Glutamatergic neuron (in vitro differentiated cells): ENCODE data around the gene FLT4. TPM values are rescaled to one million over a fixed set of nuclear protein-coding genes. Genes with fewer than 3 reads are reported as not detected.

Source experiments
- DNase-seq: peaks from one replicate; pipeline ENCODE4 v3.0.0; 2022
- H3K27ac Mint-ChIP-seq: one replicate; pipeline ENCODE4 v1.8.0; 2020; ENCODE audit warnings: mild to moderate bottlenecking, mixed read lengths, inconsistent platforms; ENCODE audit not compliant: unreplicated experiment
- H3K27me3 Mint-ChIP-seq: one replicate; pipeline ENCODE4 v1.8.0; 2020; ENCODE audit warnings: mild to moderate bottlenecking, moderate library complexity, mixed read lengths, inconsistent platforms; ENCODE audit not compliant: unreplicated experiment
- H3K36me3 Mint-ChIP-seq: one replicate; pipeline ENCODE4 v1.8.0; 2020; ENCODE audit warnings: mild to moderate bottlenecking, mixed read lengths, inconsistent platforms; ENCODE audit not compliant: unreplicated experiment
- H3K4me1 Mint-ChIP-seq: one replicate; pipeline ENCODE4 v1.8.0; 2020; ENCODE audit warnings: mild to moderate bottlenecking, low read depth, mixed read lengths, inconsistent platforms; ENCODE audit not compliant: unreplicated experiment
- H3K4me3 Mint-ChIP-seq: one replicate; pipeline ENCODE4 v1.8.0; 2020; ENCODE audit warnings: mild to moderate bottlenecking, mixed read lengths, inconsistent platforms; ENCODE audit not compliant: unreplicated experiment
- H3K9me3 Mint-ChIP-seq: one replicate; pipeline ENCODE4 v1.8.0; 2020; ENCODE audit warnings: mild to moderate bottlenecking, moderate library complexity, mixed read lengths, inconsistent platforms; ENCODE audit not compliant: unreplicated experiment
- total RNA-seq: library from RNA; stranded (reverse); fragmentation: NEBNext Ultra II Directional; extraction: Animal tissue kit (Norgen Biotek cat#: 25700); gene quantifications from one replicate; pipeline ENCODE4 v1.2.1, GENCODE V29; 2021; ENCODE audit not compliant: unreplicated experiment
- TF ChIP-seq, protein P1 (sequence below): fragments of 200-600 bp; sonication (generic); IDR thresholded peaks from one replicate; pipeline ENCODE4 v1.5.0; 2021; ENCODE audit not compliant: partially characterized antibody, unreplicated experiment

Gene FLT4
- total RNA-seq, 1 donor from 2014 or later = 0.17 TPM

- DNase-seq = peak; percentile 10
- Mint-ChIP-seq H3K4me1 (no peaks in the 10 kb centered on the region), H3K9me3 (peaks cover 4% of the 10 kb centered on the region), H3K4me3 (no peak overlapping the region), H3K36me3 (peaks cover 5% of the 10 kb centered on the region), H3K27ac (no peak overlapping the region), H3K27me3 (peaks cover 6% of the 10 kb centered on the region)
- TF ChIP-seq, protein P1, sequence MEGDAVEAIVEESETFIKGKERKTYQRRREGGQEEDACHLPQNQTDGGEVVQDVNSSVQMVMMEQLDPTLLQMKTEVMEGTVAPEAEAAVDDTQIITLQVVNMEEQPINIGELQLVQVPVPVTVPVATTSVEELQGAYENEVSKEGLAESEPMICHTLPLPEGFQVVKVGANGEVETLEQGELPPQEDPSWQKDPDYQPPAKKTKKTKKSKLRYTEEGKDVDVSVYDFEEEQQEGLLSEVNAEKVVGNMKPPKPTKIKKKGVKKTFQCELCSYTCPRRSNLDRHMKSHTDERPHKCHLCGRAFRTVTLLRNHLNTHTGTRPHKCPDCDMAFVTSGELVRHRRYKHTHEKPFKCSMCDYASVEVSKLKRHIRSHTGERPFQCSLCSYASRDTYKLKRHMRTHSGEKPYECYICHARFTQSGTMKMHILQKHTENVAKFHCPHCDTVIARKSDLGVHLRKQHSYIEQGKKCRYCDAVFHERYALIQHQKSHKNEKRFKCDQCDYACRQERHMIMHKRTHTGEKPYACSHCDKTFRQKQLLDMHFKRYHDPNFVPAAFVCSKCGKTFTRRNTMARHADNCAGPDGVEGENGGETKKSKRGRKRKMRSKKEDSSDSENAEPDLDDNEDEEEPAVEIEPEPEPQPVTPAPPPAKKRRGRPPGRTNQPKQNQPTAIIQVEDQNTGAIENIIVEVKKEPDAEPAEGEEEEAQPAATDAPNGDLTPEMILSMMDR = no peak
Observed at GRCh38 chr5:180603076-180603594, 46.3 kb downstream of the FLT4 start.

- Mint-ChIP-seq H3K27ac (no peak overlapping the region), H3K4me1 (no peaks in the 10 kb centered on the region), H3K27me3 (peaks cover 6% of the 10 kb centered on the region), H3K9me3 (peaks cover 4% of the 10 kb centered on the region), H3K36me3 (peaks cover 5% of the 10 kb centered on the region), H3K4me3 (no peak overlapping the region)
- TF ChIP-seq, protein P1 = no peak
- DNase-seq = peak; percentile 13
Observed at GRCh38 chr5:180602481-180603075, 46.8 kb downstream of the FLT4 start.

- peak; percentile 12 for DNase-seq
- Mint-ChIP-seq H3K4me3 (no peak overlapping the region), H3K27me3 (peaks cover 6% of the 10 kb centered on the region), H3K36me3 (peaks cover 5% of the 10 kb centered on the region), H3K27ac (peak overlapping the region; percentile 38), H3K4me1 (no peaks in the 10 kb centered on the region), H3K9me3 (peaks cover 4% of the 10 kb centered on the region)
- TF ChIP-seq, protein P1 = no peak
Observed at GRCh38 chr5:180601591-180602480, 47.6 kb downstream of the FLT4 start.

GRCh38 chr5:180600554-180601041 lies 48.8 kb downstream of the FLT4 start:
- no peaks in the 10 kb centered on the region for H3K4me1 Mint-ChIP-seq
- TF ChIP-seq, protein P1 = no peak
- H3K27ac Mint-ChIP-seq = no peak overlapping the region
- peaks cover 5% of the 10 kb centered on the region for H3K36me3 Mint-ChIP-seq
- peaks cover 6% of the 10 kb centered on the region for H3K27me3 Mint-ChIP-seq
- H3K4me3 Mint-ChIP-seq = no peak overlapping the region
- DNase-seq = no peak
- H3K9me3 Mint-ChIP-seq = peaks cover 4% of the 10 kb centered on the region
